A549 (cell line): ENCODE results near the gene BOC. TPM values are rescaled to one million over a fixed set of nuclear protein-coding genes. Genes with fewer than 3 reads are reported as not detected.

Experiments used
- ATAC-seq, 2 experiments: fragments of 200-7000 bp in 1 of 2; fragments of >200 bp in 1 of 2; cut with Nextera tagmentation in 1 of 2; cut with Tn5 transposase in 1 of 2; 3 replicates each; pipeline versions ENCODE4 v1.8.0 to v1.9.1; 2018 to 2020; ENCODE audit warnings: mild to moderate bottlenecking in 1 of 2, moderate library complexity in 1 of 2
- CTCF ChIA-PET: fragments of 300-600 bp; sonication (Branson Sonifier 250); formaldehyde crosslinking; extraction: SDS; loops from one replicate; lab custom pipeline; 2021; ENCODE audit warnings: antibody characterized with exemption, inconsistent platforms; lab: Yijun Ruan, JAX
- POLR2A ChIA-PET: fragments of 350-600 bp; formaldehyde crosslinking; extraction: SDS; loops from one replicate; lab custom pipeline; 2021; ENCODE audit warnings: antibody characterized with exemption, inconsistent platforms; lab: Yijun Ruan, JAX
- DNase-seq, 2 experiments: peaks; one replicate each; pipeline versions ENCODE4 v3.0.0 to v3.0.0-alpha.2; 2011 to 2016; ENCODE audit warnings: low read depth in 1 of 2, low spot score in 1 of 2
- FAIRE-seq: peaks from 2 replicates; lab custom pipeline; 2011; peaks lifted over from hg19 to GRCh38; lab: Jason Lieb, UNC
- H3K27ac ChIP-seq, 2 experiments: fragments of >200 bp; sonication (Bioruptor Twin); formaldehyde crosslinking; 3 replicates each; pipeline ENCODE4 v1.5.1; 2016 to 2017
- H3K4me1 ChIP-seq: fragments of >200 bp; sonication (Bioruptor Twin); formaldehyde crosslinking; 3 replicates; pipeline ENCODE4 v1.6.1; 2016
- H3K4me2 ChIP-seq: fragments of >200 bp; sonication (Bioruptor Twin); formaldehyde crosslinking; 3 replicates; pipeline ENCODE4 v1.6.1; 2016
- H3K4me3 ChIP-seq: fragments of >200 bp; sonication (Bioruptor Twin); formaldehyde crosslinking; 3 replicates; pipeline ENCODE4 v1.5.1; 2016
- H3K9me3 ChIP-seq: fragments of >200 bp; sonication (Bioruptor Twin); formaldehyde crosslinking; 3 replicates; pipeline ENCODE4 v1.6.1; 2016
- EHF ChIP-seq: fragments of 250-450 bp; sonication (Bioruptor Pico); IDR thresholded peaks from 2 replicates; pipeline ENCODE4 v1.5.0; 2020; ENCODE audit warnings: mild to moderate bottlenecking
- EP300 ChIP-seq, 2 experiments: fragments of >200 bp; sonication (Bioruptor Twin); formaldehyde crosslinking; IDR thresholded peaks; 2 replicates in 1 of 2; 3 replicates in 1 of 2; pipeline ENCODE4 v1.6.1; 2016 to 2017
- FOSB ChIP-seq: fragments of 250-450 bp; sonication (Bioruptor Pico); IDR thresholded peaks from 2 replicates; pipeline ENCODE4 v1.5.0; 2020; ENCODE audit warnings: mild to moderate bottlenecking, moderate library complexity
- FOSL2 ChIP-seq, 2 experiments: fragments of 450-650 bp in 1 of 2; fragments of >200 bp in 1 of 2; sonication (Bioruptor Twin) in 1 of 2; formaldehyde crosslinking; IDR thresholded peaks; 2 replicates each; pipeline versions ENCODE4 v1.5.0 to v1.6.1; 2016 to 2020; ENCODE audit warnings: mild to moderate bottlenecking in 1 of 2, moderate library complexity in 1 of 2
- GATA3 ChIP-seq: IDR thresholded peaks from 2 replicates; pipeline ENCODE4 v1.6.1; 2012; ENCODE audit warnings: borderline replicate concordance
- HDAC2 ChIP-seq: fragments of 200-600 bp; sonication (generic); IDR thresholded peaks from 2 replicates; pipeline ENCODE4 v1.6.1; 2016
- HOXA7 ChIP-seq: fragments of 250-450 bp; sonication (Bioruptor Pico); IDR thresholded peaks from 2 replicates; pipeline ENCODE4 v1.5.0; 2020; ENCODE audit warnings: mild to moderate bottlenecking, moderate library complexity
- JUNB ChIP-seq: fragments of >200 bp; sonication (Bioruptor Twin); formaldehyde crosslinking; IDR thresholded peaks from 2 replicates; pipeline ENCODE4 v1.6.1; 2016
- KDM1A ChIP-seq: fragments of 200-600 bp; sonication (generic); IDR thresholded peaks from 2 replicates; pipeline ENCODE4 v1.6.1; 2016; ENCODE audit warnings: low read depth, mild to moderate bottlenecking
- KDM5A ChIP-seq: fragments of 200-600 bp; sonication (generic); IDR thresholded peaks from 2 replicates; pipeline ENCODE4 v1.6.1; 2016; ENCODE audit warnings: antibody characterized with exemption, mild to moderate bottlenecking
- MAZ ChIP-seq: fragments of 150-350 bp; IDR thresholded peaks from 2 replicates; pipeline ENCODE4 v1.6.1; 2014; ENCODE audit warnings: antibody characterized with exemption, low read depth, low read length, borderline replicate concordance
- NFE2L2 ChIP-seq: fragments of 150-350 bp; conservative IDR thresholded peaks from 2 replicates; pipeline ENCODE4 v1.6.1; 2014; ENCODE audit warnings: low read length
- NPAS2 ChIP-seq: fragments of 250-450 bp; sonication (Bioruptor Pico); IDR thresholded peaks from 2 replicates; pipeline ENCODE4 v1.8.0; 2022; ENCODE audit warnings: mild to moderate bottlenecking, moderate library complexity, borderline replicate concordance
- RAD21 ChIP-seq, 2 experiments: fragments of >200 bp in 1 of 2; sonication (Bioruptor Twin) in 1 of 2; formaldehyde crosslinking in 1 of 2; IDR thresholded peaks in 1 of 2; conservative IDR thresholded peaks in 1 of 2; 2 replicates in 1 of 2; 3 replicates in 1 of 2; pipeline ENCODE4 v1.6.1; 2012 to 2018; ENCODE audit warnings: inconsistent platforms in 1 of 2
- RFX5 ChIP-seq: fragments of 450-650 bp; IDR thresholded peaks from 2 replicates; pipeline ENCODE4 v1.7.1; 2014; ENCODE audit warnings: antibody characterized with exemption, mild to moderate bottlenecking, moderate library complexity
- SREBF2 ChIP-seq: fragments of 450-650 bp; IDR thresholded peaks from 2 replicates; pipeline ENCODE4 v1.6.1; 2014; ENCODE audit warnings: mild to moderate bottlenecking, moderate library complexity
- TP53 ChIP-seq: fragments of 250-450 bp; sonication (Bioruptor Pico); IDR thresholded peaks from 2 replicates; pipeline ENCODE4 v1.5.0; 2021; ENCODE audit warnings: mild to moderate bottlenecking, moderate library complexity
- ZSCAN20 ChIP-seq: fragments of 250-450 bp; sonication (Bioruptor Pico); IDR thresholded peaks from 2 replicates; pipeline ENCODE4 v1.8.0; 2022; ENCODE audit warnings: mild to moderate bottlenecking, moderate library complexity
- WGBS: methylation state at CpG from one replicate; pipeline ENCODE4 v1.1.6; 2017; ENCODE audit errors: missing lambda C conversion rate; 5-methylcytosine and 5-hydroxymethylcytosine counted together
- polyA plus RNA-seq, 4 experiments: library from polyadenylated mRNA; depleted of rRNA in 3 of 4; stranded (reverse); fragments of >200 nt; fragmentation: RNase III in 1 of 4; extraction: RNeasy Plus Mini Kit Qiagen cat#74134 plus additional on column Dnase treatment in 1 of 4; gene quantifications; 2 replicates in 3 of 4; 3 replicates in 1 of 4; pipeline ENCODE4 v1.2.3, GENCODE V29; 2011 to 2017
- TF ChIP-seq, protein P1 (sequence below): IDR thresholded peaks from 2 replicates; pipeline ENCODE4 v1.6.1; 2012
- TF ChIP-seq, protein P2 (sequence below): fragments of 200-600 bp; sonication (generic); IDR thresholded peaks from 2 replicates; pipeline ENCODE4 v1.6.1; 2016; ENCODE audit warnings: antibody characterized with exemption, mild to moderate bottlenecking, moderate library complexity
- TF ChIP-seq, protein P3 (sequence below): IDR thresholded peaks from 2 replicates; pipeline ENCODE4 v1.6.1; 2012
- TF ChIP-seq, protein P4 (sequence below): fragments of >200 bp; sonication (Bioruptor Twin); formaldehyde crosslinking; IDR thresholded peaks from 3 replicates; pipeline ENCODE4 v1.6.1; 2016
- TF ChIP-seq, protein P5 (sequence below): IDR thresholded peaks from 2 replicates; pipeline ENCODE4 v1.6.1; 2012; ENCODE audit warnings: low read depth, borderline replicate concordance
- TF ChIP-seq, protein P6 (sequence below): fragments of 250-450 bp; sonication (Bioruptor Pico); IDR thresholded peaks from 2 replicates; pipeline ENCODE4 v1.5.0; 2020; ENCODE audit warnings: low read depth, mild to moderate bottlenecking, moderate library complexity

Gene BOC
- polyA plus RNA-seq, 2 of the 4 experiments (the other 2 are of a cell fraction): 4.0 TPM

DNA sequence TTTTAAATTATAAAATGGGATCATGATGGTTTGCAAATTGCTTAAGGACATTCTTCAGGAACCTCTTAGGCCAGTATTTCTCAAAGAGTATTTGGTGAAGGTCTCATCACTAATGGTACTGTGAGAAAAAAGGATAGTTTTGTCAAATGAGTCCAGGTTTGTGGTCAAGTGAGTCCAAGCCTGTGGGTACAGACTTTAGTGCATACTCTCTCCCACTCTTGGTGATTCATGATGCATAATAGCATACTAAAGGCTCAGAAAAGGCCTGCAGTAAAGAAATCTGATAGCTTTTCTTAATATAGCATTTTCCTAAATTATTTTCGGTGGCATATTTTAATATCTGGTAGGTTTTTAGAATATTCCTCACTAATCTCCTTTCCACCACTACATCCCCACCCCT, 20.0 kb downstream of the BOC start:
- Histone ChIP-seq H3K9me3 (no peaks in the 10 kb centered on the region), H3K27ac (peak overlapping the region; percentile 56 to 80; a peak in 5 of 6 replicates), H3K4me3 (no peak overlapping the region), H3K4me2 (peak overlapping the region; percentile 71), H3K4me1 (peaks cover 20% of the 10 kb centered on the region)
- ATAC-seq: peak; percentile 40 to 47; a peak in 4 of 6 replicates
- 41% methylated on average over 1 of the region's 1 CpG for WGBS
- ChIA-PET CTCF (interaction anchor here (1.6 to 2.2 kb wide), 3 partner anchors 17 to 57 kb away, joined by 6 to 7 read pairs (median 6); partner anchors contain the start of gene BOC), POLR2A (interaction anchor here (1.0 kb wide), 1 partner anchor 20 kb away, joined by 3 read pairs; no protein-coding TSS in a partner anchor)
- no peak for TF ChIP-seq FOSB (CRISPR knock-in tag)
- TF ChIP-seq, protein P1, sequence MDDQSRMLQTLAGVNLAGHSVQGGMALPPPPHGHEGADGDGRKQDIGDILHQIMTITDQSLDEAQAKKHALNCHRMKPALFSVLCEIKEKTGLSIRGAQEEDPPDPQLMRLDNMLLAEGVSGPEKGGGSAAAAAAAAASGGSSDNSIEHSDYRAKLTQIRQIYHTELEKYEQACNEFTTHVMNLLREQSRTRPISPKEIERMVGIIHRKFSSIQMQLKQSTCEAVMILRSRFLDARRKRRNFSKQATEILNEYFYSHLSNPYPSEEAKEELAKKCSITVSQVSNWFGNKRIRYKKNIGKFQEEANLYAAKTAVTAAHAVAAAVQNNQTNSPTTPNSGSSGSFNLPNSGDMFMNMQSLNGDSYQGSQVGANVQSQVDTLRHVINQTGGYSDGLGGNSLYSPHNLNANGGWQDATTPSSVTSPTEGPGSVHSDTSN: no peak
- no peak for TF ChIP-seq TP53 (CRISPR knock-in tag)
- no peak for TF ChIP-seq EHF (CRISPR knock-in tag)
- TF ChIP-seq ZSCAN20: no peak
- TF ChIP-seq, protein P2, sequence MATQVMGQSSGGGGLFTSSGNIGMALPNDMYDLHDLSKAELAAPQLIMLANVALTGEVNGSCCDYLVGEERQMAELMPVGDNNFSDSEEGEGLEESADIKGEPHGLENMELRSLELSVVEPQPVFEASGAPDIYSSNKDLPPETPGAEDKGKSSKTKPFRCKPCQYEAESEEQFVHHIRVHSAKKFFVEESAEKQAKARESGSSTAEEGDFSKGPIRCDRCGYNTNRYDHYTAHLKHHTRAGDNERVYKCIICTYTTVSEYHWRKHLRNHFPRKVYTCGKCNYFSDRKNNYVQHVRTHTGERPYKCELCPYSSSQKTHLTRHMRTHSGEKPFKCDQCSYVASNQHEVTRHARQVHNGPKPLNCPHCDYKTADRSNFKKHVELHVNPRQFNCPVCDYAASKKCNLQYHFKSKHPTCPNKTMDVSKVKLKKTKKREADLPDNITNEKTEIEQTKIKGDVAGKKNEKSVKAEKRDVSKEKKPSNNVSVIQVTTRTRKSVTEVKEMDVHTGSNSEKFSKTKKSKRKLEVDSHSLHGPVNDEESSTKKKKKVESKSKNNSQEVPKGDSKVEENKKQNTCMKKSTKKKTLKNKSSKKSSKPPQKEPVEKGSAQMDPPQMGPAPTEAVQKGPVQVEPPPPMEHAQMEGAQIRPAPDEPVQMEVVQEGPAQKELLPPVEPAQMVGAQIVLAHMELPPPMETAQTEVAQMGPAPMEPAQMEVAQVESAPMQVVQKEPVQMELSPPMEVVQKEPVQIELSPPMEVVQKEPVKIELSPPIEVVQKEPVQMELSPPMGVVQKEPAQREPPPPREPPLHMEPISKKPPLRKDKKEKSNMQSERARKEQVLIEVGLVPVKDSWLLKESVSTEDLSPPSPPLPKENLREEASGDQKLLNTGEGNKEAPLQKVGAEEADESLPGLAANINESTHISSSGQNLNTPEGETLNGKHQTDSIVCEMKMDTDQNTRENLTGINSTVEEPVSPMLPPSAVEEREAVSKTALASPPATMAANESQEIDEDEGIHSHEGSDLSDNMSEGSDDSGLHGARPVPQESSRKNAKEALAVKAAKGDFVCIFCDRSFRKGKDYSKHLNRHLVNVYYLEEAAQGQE: no peak
- FAIRE-seq: no peak
- no peak for DNase-seq

DNA sequence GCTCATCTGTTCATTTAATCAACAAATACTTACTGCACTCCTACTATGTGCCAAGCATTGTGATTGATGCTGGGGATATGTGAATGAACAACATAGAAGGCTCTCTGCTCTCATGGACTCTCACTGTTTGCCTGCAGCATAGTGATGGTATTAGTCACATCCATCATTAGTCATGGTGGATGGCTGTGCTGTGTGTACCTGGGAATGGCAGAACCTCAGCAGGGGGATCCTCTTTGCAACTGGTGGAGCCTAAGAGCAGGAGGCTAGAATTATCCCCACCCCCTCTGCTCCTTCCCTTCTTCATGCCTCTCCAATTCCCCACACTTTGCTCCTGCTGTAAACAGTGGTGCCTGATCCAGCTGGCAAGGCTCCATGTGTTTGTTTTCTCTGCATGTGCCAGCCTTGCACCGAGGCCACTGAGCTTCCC, 20.5 kb downstream of the BOC start:
- WGBS: 0% methylated on average over 1 of the region's 1 CpG
- Histone ChIP-seq H3K4me3 (no peak overlapping the region), H3K4me1 (peaks cover 20% of the 10 kb centered on the region), H3K4me2 (peak overlapping the region; percentile 71), H3K9me3 (no peaks in the 10 kb centered on the region), H3K27ac (peak overlapping the region; percentile 56 to 80)
- ChIA-PET POLR2A (interaction anchor here (1.0 kb wide), 1 partner anchor 21 kb away, joined by 3 read pairs; no protein-coding TSS in a partner anchor), CTCF (interaction anchor here (1.5 to 2.2 kb wide), 4 partner anchors 17 to 56 kb away, joined by 3 to 7 read pairs (median 6); partner anchors contain the start of gene BOC)
- DNase-seq: peak; percentile 77 to 95
- peak; percentile 80 for FAIRE-seq
- ATAC-seq: peak; percentile 99 to 100
- TF ChIP-seq KDM5A (no peak), FOSL2 (IDR thresholded peaks at IDR 0.05) (peak; percentile 77), FOSL2 (CRISPR knock-in tag; IDR thresholded peaks at IDR 0.05) (peak; percentile 91), KDM1A (no peak), SREBF2 (no peak), ZSCAN20 (no peak), EHF (CRISPR knock-in tag) (no peak), MAZ (no peak), EP300 (IDR thresholded peaks at IDR 0.05) (no peak), NFE2L2 (no peak), NPAS2 (CRISPR knock-in tag) (no peak), GATA3 (peak; percentile 24; the same call in 1 of the 2 replicates), RAD21 (conservative IDR thresholded peaks at IDR 0.05 in 1 of 2, IDR thresholded peaks at IDR 0.05 in 1 of 2) (no peak), JUNB (peak; percentile 78), HDAC2 (no peak), HOXA7 (CRISPR knock-in tag) (no peak), RFX5 (no peak)
- TF ChIP-seq, protein P3, sequence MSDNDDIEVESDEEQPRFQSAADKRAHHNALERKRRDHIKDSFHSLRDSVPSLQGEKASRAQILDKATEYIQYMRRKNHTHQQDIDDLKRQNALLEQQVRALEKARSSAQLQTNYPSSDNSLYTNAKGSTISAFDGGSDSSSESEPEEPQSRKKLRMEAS: peak; percentile 29; the same call in 1 of the 2 replicates
- TF ChIP-seq, protein P4, sequence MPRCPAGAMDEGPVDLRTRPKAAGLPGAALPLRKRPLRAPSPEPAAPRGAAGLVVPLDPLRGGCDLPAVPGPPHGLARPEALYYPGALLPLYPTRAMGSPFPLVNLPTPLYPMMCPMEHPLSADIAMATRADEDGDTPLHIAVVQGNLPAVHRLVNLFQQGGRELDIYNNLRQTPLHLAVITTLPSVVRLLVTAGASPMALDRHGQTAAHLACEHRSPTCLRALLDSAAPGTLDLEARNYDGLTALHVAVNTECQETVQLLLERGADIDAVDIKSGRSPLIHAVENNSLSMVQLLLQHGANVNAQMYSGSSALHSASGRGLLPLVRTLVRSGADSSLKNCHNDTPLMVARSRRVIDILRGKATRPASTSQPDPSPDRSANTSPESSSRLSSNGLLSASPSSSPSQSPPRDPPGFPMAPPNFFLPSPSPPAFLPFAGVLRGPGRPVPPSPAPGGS: no peak
- TF ChIP-seq, protein P5, sequence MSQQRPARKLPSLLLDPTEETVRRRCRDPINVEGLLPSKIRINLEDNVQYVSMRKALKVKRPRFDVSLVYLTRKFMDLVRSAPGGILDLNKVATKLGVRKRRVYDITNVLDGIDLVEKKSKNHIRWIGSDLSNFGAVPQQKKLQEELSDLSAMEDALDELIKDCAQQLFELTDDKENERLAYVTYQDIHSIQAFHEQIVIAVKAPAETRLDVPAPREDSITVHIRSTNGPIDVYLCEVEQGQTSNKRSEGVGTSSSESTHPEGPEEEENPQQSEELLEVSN: no peak
- TF ChIP-seq, protein P2: no peak
- TF ChIP-seq, protein P6, sequence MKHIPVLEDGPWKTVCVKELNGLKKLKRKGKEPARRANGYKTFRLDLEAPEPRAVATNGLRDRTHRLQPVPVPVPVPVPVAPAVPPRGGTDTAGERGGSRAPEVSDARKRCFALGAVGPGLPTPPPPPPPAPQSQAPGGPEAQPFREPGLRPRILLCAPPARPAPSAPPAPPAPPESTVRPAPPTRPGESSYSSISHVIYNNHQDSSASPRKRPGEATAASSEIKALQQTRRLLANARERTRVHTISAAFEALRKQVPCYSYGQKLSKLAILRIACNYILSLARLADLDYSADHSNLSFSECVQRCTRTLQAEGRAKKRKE (CRISPR knock-in tag): no peak
